GM23338 (cell line): ENCODE data around the gene MET. TPM values are rescaled to one million over a fixed set of nuclear protein-coding genes. Genes with fewer than 3 reads are reported as not detected.

Source experiments
- ATAC-seq: fragments of 200-7000 bp; cut with Tn5 transposase; 3 replicates; pipeline ENCODE4 v1.9.1; 2020
- DNase-seq: peaks from one replicate; pipeline ENCODE4 v3.0.0-alpha.2; 2015; ENCODE audit warnings: low spot score
- H2AFZ ChIP-seq: fragments of 200-600 bp; sonication (generic); 2 replicates; pipeline ENCODE4 v1.8.0; 2016; ENCODE audit warnings: antibody characterized with exemption, mild to moderate bottlenecking, moderate library complexity
- H3F3A ChIP-seq: fragments of 200-600 bp; sonication (generic); replicated peaks from 2 replicates; pipeline ENCODE4 v1.8.0; 2017; ENCODE audit warnings: antibody characterized with exemption, mixed run types, low read depth
- H3K27ac ChIP-seq: fragments of 200-600 bp; sonication (generic); 2 replicates; pipeline ENCODE4 v1.6.1; 2016; ENCODE audit warnings: low read depth
- H3K27me3 ChIP-seq: fragments of 200-600 bp; sonication (generic); 2 replicates; pipeline ENCODE4 v1.8.0; 2016; ENCODE audit warnings: mild to moderate bottlenecking, mixed run types, moderate library complexity; ENCODE audit not compliant: insufficient read depth
- H3K36me3 ChIP-seq: fragments of 200-600 bp; sonication (generic); 2 replicates; pipeline ENCODE4 v1.8.0; 2016; ENCODE audit warnings: mild to moderate bottlenecking; ENCODE audit not compliant: insufficient read depth
- H3K4me1 ChIP-seq: fragments of 200-600 bp; sonication (generic); 2 replicates; pipeline ENCODE4 v1.8.0; 2016; ENCODE audit warnings: mild to moderate bottlenecking, moderate library complexity; ENCODE audit not compliant: insufficient read depth
- H3K4me2 ChIP-seq: fragments of 200-600 bp; sonication (generic); 2 replicates; pipeline ENCODE4 v1.7.1; 2017; ENCODE audit warnings: mixed run types
- H3K4me3 ChIP-seq: fragments of 200-600 bp; sonication (generic); 2 replicates; pipeline ENCODE4 v1.6.1; 2016; ENCODE audit warnings: mixed run types
- H3K79me2 ChIP-seq: fragments of 200-600 bp; sonication (generic); replicated peaks from 2 replicates; pipeline ENCODE4 v1.8.0; 2017; ENCODE audit warnings: mild to moderate bottlenecking; ENCODE audit not compliant: insufficient read depth
- H3K9me2 ChIP-seq: fragments of 200-600 bp; sonication (generic); 2 replicates; pipeline ENCODE4 v1.8.0; 2017; ENCODE audit not compliant: insufficient read depth
- H4K20me1 ChIP-seq: fragments of 200-600 bp; sonication (generic); replicated peaks from 2 replicates; pipeline ENCODE4 v1.8.0; 2017; ENCODE audit warnings: mild to moderate bottlenecking; ENCODE audit not compliant: insufficient read depth
- H3K27ac Mint-ChIP-seq: 2 replicates; pipeline ENCODE4 v1.8.0; 2020; ENCODE audit warnings: inconsistent platforms, mild to moderate bottlenecking, moderate library complexity, mixed read lengths
- H3K27me3 Mint-ChIP-seq: 3 replicates; pipeline ENCODE4 v1.8.0; 2022; ENCODE audit warnings: low read depth, mild to moderate bottlenecking, moderate library complexity, mixed read lengths, inconsistent platforms; ENCODE audit not compliant: insufficient read depth, poor library complexity
- H3K36me3 Mint-ChIP-seq: 3 replicates; pipeline ENCODE4 v1.8.0; 2021; ENCODE audit warnings: low read depth, mild to moderate bottlenecking, inconsistent platforms, moderate library complexity, mixed read lengths
- H3K4me1 Mint-ChIP-seq: 3 replicates; pipeline ENCODE4 v1.8.0; 2020; ENCODE audit warnings: mild to moderate bottlenecking, inconsistent platforms, mixed read lengths
- H3K4me3 Mint-ChIP-seq: 3 replicates; pipeline ENCODE4 v1.8.0; 2021; ENCODE audit warnings: moderate library complexity, mild to moderate bottlenecking, inconsistent platforms, mixed read lengths
- H3K9me3 Mint-ChIP-seq: 3 replicates; pipeline ENCODE4 v1.8.0; 2020; ENCODE audit warnings: moderate library complexity, mild to moderate bottlenecking, inconsistent platforms, mixed read lengths
- CREB1 ChIP-seq: fragments of 250-450 bp; sonication (Bioruptor Pico); IDR thresholded peaks from 2 replicates; pipeline ENCODE4 v1.5.0; 2020; ENCODE audit warnings: low read depth, mild to moderate bottlenecking, moderate library complexity
- CTCF ChIP-seq, 2 experiments: fragments of 200-600 bp in 1 of 2; sonication (generic) in 1 of 2; conservative IDR thresholded peaks; 2 replicates each; pipeline versions ENCODE4 v1.5.1 to v1.6.1; 2016 to 2017; ENCODE audit warnings: antibody characterized with exemption in 2 of 2, low read depth in 2 of 2, mild to moderate bottlenecking in 2 of 2, moderate library complexity in 1 of 2
- ETS1 ChIP-seq: IDR thresholded peaks from 2 replicates; pipeline ENCODE4 v1.6.1; 2016; ENCODE audit warnings: antibody characterized with exemption
- EZH2 ChIP-seq: fragments of 200-600 bp; sonication (generic); IDR thresholded peaks from one replicate; pipeline ENCODE4 v1.8.0; 2017; ENCODE audit warnings: antibody characterized with exemption, mild to moderate bottlenecking, low read depth; ENCODE audit not compliant: unreplicated experiment
- EZH2phosphoT487 ChIP-seq: fragments of 200-600 bp; sonication (generic); IDR thresholded peaks from one replicate; pipeline ENCODE4 v1.8.1; 2018; ENCODE audit warnings: antibody characterized with exemption; ENCODE audit not compliant: unreplicated experiment
- JUNB ChIP-seq: IDR thresholded peaks from one replicate; pipeline ENCODE4 v1.6.1; 2016; ENCODE audit warnings: antibody characterized with exemption; ENCODE audit not compliant: unreplicated experiment
- NANOG ChIP-seq: IDR thresholded peaks from 2 replicates; pipeline ENCODE4 v1.6.1; 2016; ENCODE audit warnings: antibody characterized with exemption, borderline replicate concordance
- POLR2AphosphoS5 ChIP-seq: IDR thresholded peaks from 2 replicates; pipeline ENCODE4 v1.6.1; 2016; ENCODE audit warnings: antibody characterized with exemption, low read depth
- REST ChIP-seq: IDR thresholded peaks from one replicate; pipeline ENCODE4 v1.6.1; 2018; ENCODE audit warnings: antibody characterized with exemption; ENCODE audit not compliant: unreplicated experiment
- STAT1 ChIP-seq: IDR thresholded peaks from one replicate; pipeline ENCODE4 v1.6.1; 2016; ENCODE audit warnings: antibody characterized with exemption; ENCODE audit not compliant: unreplicated experiment
- ZNF114 ChIP-seq: fragments of 250-450 bp; sonication (Bioruptor Pico); IDR thresholded peaks from 2 replicates; pipeline ENCODE4 v1.5.0; 2020; ENCODE audit warnings: mild to moderate bottlenecking, moderate library complexity
- ZNF331 ChIP-seq: fragments of 250-450 bp; sonication (Bioruptor Pico); IDR thresholded peaks from 2 replicates; pipeline ENCODE4 v1.5.0; 2020; ENCODE audit warnings: low read depth, mild to moderate bottlenecking, moderate library complexity
- polyA plus RNA-seq: library from polyadenylated mRNA; unstranded; fragments of >200 nt; fragmentation: Nextera tagmentation; extraction: Ambion mirVana; gene quantifications from 2 replicates; pipeline ENCODE4 v1.2.1, GENCODE V29; 2016
- total RNA-seq: library from RNA; depleted of rRNA; stranded (reverse); fragments of >200 nt; shearing (Covaris generic); gene quantifications from 2 replicates; pipeline ENCODE4 v1.2.3, GENCODE V29; 2014

MET gene
- total and polyA plus RNA-seq, 2 experiments from 2014 or later, result 4.8 to 23.1 TPM

GRCh38 chr7:116671111-116671510, 885 bp upstream of the MET start (continued):
- no peak for TF ChIP-seq REST
- TF ChIP-seq CTCF (conservative IDR thresholded peaks at IDR 0.05; ENCODE audit: low read depth in 2 of 2), result no peak
- TF ChIP-seq EZH2phosphoT487, result no peak
- TF ChIP-seq STAT1, result no peak
- no peak for TF ChIP-seq EZH2
- TF ChIP-seq ZNF331, result no peak
- TF ChIP-seq POLR2AphosphoS5, result no peak
- TF ChIP-seq ZNF114 (CRISPR knock-in tag), result no peak
- TF ChIP-seq NANOG, result no peak
- no peak for TF ChIP-seq ETS1

GRCh38 chr7:116672596-116673456, 830 bp downstream of the MET start:
- Mint-ChIP-seq H3K36me3 (no peaks in the 10 kb centered on the region), H3K9me3 (no peaks in the 10 kb centered on the region), H3K27me3 (peaks cover 13% of the 10 kb centered on the region), H3K27ac (no peak overlapping the region), H3K4me3 (peak overlapping the region; percentile 84), H3K4me1 (peaks cover 25% of the 10 kb centered on the region)
- Histone ChIP-seq H4K20me1 (no peaks in the 10 kb centered on the region), H3K4me3 (peak overlapping the region; percentile 78), H3F3A (no peaks in the 10 kb centered on the region), H3K27ac (no peak overlapping the region), H3K79me2 (0 out of 2 replicates have a peak, but pooled peaks cover 3% of the 10 kb centered on the region), H3K9me2 (no peaks in the 10 kb centered on the region), H3K4me1 (peaks cover 35% of the 10 kb centered on the region), H2AFZ (peak overlapping the region; percentile 100), H3K36me3 (no peaks in the 10 kb centered on the region), H3K27me3 (peaks cover 30% of the 10 kb centered on the region), H3K4me2 (peak overlapping the region; percentile 96)
- ATAC-seq, result peak; percentile 48
- DNase-seq, result peak; percentile 60
- TF ChIP-seq EZH2phosphoT487, result no peak
- no peak for TF ChIP-seq ZNF331
- TF ChIP-seq EZH2, result no peak
- TF ChIP-seq POLR2AphosphoS5, result no peak
- no peak for TF ChIP-seq JUNB
- TF ChIP-seq CTCF (conservative IDR thresholded peaks at IDR 0.05; ENCODE audit: low read depth in 2 of 2), result no peak
- TF ChIP-seq CREB1 (CRISPR knock-in tag), result no peak
- no peak for TF ChIP-seq NANOG
- TF ChIP-seq ZNF114 (CRISPR knock-in tag), result no peak
